ENCODE measurements around the gene ARID1B.
A peak's percentile ranks its signal among the peaks of the same experiment; 100 is the strongest.

Gene ARID1B

GRCh38 chr6:156782691-156783320 lies 5.6 kb downstream of the ARID1B start:
- TF ChIP-seq, protein P1, sequence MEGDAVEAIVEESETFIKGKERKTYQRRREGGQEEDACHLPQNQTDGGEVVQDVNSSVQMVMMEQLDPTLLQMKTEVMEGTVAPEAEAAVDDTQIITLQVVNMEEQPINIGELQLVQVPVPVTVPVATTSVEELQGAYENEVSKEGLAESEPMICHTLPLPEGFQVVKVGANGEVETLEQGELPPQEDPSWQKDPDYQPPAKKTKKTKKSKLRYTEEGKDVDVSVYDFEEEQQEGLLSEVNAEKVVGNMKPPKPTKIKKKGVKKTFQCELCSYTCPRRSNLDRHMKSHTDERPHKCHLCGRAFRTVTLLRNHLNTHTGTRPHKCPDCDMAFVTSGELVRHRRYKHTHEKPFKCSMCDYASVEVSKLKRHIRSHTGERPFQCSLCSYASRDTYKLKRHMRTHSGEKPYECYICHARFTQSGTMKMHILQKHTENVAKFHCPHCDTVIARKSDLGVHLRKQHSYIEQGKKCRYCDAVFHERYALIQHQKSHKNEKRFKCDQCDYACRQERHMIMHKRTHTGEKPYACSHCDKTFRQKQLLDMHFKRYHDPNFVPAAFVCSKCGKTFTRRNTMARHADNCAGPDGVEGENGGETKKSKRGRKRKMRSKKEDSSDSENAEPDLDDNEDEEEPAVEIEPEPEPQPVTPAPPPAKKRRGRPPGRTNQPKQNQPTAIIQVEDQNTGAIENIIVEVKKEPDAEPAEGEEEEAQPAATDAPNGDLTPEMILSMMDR (IDR thresholded peaks at IDR 0.05; ENCODE audit: control insufficient read depth, insufficient read depth, low read depth, low read length, missing control alignments), result no peak
- peak overlapping the region; percentile 32 for H3K4me3 ChIP-seq (ENCODE audit: control insufficient read depth, low read depth, low read length)
- DNase-seq (ENCODE audit: low read depth), result no peak

- TF ChIP-seq, protein P1 (IDR thresholded peaks at IDR 0.05; ENCODE audit: control insufficient read depth, insufficient read depth, low read depth, low read length, missing control alignments), result no peak
- DNase-seq (ENCODE audit: low read depth), result no peak
- no peak overlapping the region for H3K4me3 ChIP-seq (ENCODE audit: control insufficient read depth, low read depth, low read length)
Measured at GRCh38 chr6:156783958-156784357, 6.8 kb downstream of the ARID1B start.

- H3K4me3 ChIP-seq (ENCODE audit: control insufficient read depth, low read depth, low read length), result no peak overlapping the region
- no peak for DNase-seq (ENCODE audit: low read depth)
- TF ChIP-seq, protein P1 (IDR thresholded peaks at IDR 0.05; ENCODE audit: control insufficient read depth, insufficient read depth, low read depth, low read length, missing control alignments), result no peak
Measured at GRCh38 chr6:156786652-156787051, 9.5 kb downstream of the ARID1B start.

- no peak overlapping the region for H3K4me3 ChIP-seq (ENCODE audit: control insufficient read depth, low read depth, low read length)
- DNase-seq (ENCODE audit: low read depth), result no peak
- TF ChIP-seq, protein P1 (IDR thresholded peaks at IDR 0.05; ENCODE audit: control insufficient read depth, insufficient read depth, low read depth, low read length, missing control alignments), result no peak
Measured at GRCh38 chr6:156787569-156788492, 10.7 kb downstream of the ARID1B start.

DNA sequence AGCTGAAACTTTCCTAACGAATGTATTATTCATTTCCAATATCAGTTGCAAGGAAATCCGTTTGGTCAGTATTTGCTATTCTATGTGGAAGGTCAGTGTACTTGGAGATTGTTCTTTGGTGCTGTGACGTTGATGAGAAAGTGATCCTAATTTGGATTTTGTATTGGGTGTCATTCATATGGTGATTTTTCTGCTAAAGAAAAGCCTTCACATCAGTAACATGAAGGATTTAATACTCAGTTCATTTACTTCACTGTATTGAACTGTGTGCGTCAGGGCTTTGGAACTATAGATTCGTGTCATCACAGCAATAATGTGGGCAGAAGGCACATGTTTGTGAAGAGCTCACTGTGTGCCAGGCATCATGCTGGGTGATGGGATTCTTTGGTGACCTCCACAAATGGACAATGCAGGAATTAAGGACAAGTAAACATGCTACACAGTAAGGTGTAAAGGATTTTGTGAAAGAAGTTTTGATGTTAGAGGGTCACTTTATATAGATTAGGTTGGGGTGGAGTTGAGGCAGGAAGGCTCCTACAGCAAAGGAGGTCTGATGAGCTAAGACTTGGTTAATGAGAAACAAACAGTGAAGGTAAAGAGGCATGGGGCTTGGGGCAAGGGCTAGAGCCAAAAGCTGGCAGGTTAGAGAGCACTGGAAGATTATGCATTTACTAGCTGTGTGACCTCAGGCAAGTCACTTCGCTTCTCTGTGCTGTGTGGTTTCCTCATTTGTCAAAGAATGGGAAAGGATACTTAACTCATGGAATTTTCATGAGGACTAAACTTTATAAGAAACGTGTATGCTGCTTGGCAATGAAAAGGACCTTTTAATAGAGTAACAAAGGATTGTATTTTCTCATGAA lies 12.1 kb downstream of the ARID1B start:
- no peak for DNase-seq (ENCODE audit: low read depth)
- H3K4me3 ChIP-seq (ENCODE audit: control insufficient read depth, low read depth, low read length), result no peak overlapping the region
- TF ChIP-seq, protein P1 (IDR thresholded peaks at IDR 0.05; ENCODE audit: control insufficient read depth, insufficient read depth, low read depth, low read length, missing control alignments), result no peak

- no peak for DNase-seq (ENCODE audit: low read depth)
- TF ChIP-seq, protein P1 (IDR thresholded peaks at IDR 0.05; ENCODE audit: control insufficient read depth, insufficient read depth, low read depth, low read length, missing control alignments), result no peak
- H3K4me3 ChIP-seq (ENCODE audit: control insufficient read depth, low read depth, low read length), result no peak overlapping the region
Measured at GRCh38 chr6:156790711-156791319, 13.6 kb downstream of the ARID1B start.
